BLaER1 treated with 17β-estradiol and CSF1 and Interleukin-3, amounts not matched to agents 10 nM and 100 nM (cell line): ENCODE data around the gene NMRAL1.

Experiments used
- H3K27ac ChIP-seq, 11 experiments: shearing (Covaris generic); formaldehyde crosslinking; 2 replicates each; pipeline ENCODE4 v1.8.1; 2022
- H3K27me3 ChIP-seq, 11 experiments: shearing (Covaris generic); formaldehyde crosslinking; 2 replicates each; pipeline ENCODE4 v1.8.1; 2022
- H3K36me3 ChIP-seq, 11 experiments: shearing (Covaris generic); formaldehyde crosslinking; 2 replicates each; pipeline ENCODE4 v1.8.1; 2022
- H3K4me1 ChIP-seq, 10 experiments: shearing (Covaris generic); formaldehyde crosslinking; 2 replicates each; pipeline ENCODE4 v1.8.1; 2022
- H3K4me2 ChIP-seq, 11 experiments: shearing (Covaris generic); formaldehyde crosslinking; 2 replicates each; pipeline ENCODE4 v1.8.1; 2022
- H3K4me3 ChIP-seq, 10 experiments: shearing (Covaris generic); formaldehyde crosslinking; 2 replicates each; pipeline ENCODE4 v1.8.1; 2022
- H3K9ac ChIP-seq, 11 experiments: shearing (Covaris generic); formaldehyde crosslinking; 2 replicates each; pipeline ENCODE4 v1.8.1; 2022
- H3K9me3 ChIP-seq, 11 experiments: shearing (Covaris generic); formaldehyde crosslinking; replicated peaks in 1 of 11; 2 replicates each; pipeline ENCODE4 v1.8.1; 2022
- H4K20me1 ChIP-seq, 11 experiments: shearing (Covaris generic); formaldehyde crosslinking; 2 replicates each; pipeline ENCODE4 v1.8.1; 2022
- Cebpa-rat ChIP-seq, 11 experiments: shearing (Covaris generic); IDR thresholded peaks; 2 replicates each; pipeline ENCODE4 v1.8.1; 2022

NMRAL1 gene

DNA sequence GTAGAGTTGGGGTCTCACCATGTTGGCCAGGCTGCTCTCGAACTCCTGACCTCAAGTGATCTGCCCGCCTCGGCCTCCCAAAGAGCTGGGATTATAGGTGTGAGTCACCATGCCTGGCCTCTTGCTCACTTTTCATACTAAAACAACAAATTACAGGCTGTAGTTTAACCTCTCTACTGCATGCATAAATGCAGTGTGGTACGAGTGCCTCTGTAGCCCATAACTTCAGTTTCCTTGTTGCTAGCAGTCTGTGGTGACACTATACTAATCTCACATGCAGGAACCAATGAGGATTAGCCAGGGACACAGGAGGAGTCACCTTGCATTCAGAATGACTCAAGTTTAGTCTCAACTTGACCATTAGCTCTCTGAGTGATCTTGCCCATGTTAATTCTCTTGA lies 21.9 kb upstream of the NMRAL1 start:
- no peak overlapping the region for H3K9ac ChIP-seq
- H3K27me3 ChIP-seq = no peaks in the 10 kb centered on the region
- H4K20me1 ChIP-seq = peaks cover 90 to 100% (median 99%) of the 10 kb centered on the region in 11 experiments
- H3K9me3 ChIP-seq = no peaks in the 10 kb centered on the region
- peaks cover 10 to 36% (median 17%) of the 10 kb centered on the region in 10 experiments for H3K4me1 ChIP-seq
- no peak overlapping the region for H3K4me2 ChIP-seq
- H3K27ac ChIP-seq = no peak overlapping the region
- no peak for TF ChIP-seq Cebpa-rat (IDR thresholded peaks at IDR 0.05)
- H3K4me3 ChIP-seq = no peak overlapping the region
- peaks cover 23 to 74% (median 47%) of the 10 kb centered on the region in 11 experiments for H3K36me3 ChIP-seq

- no peak for TF ChIP-seq Cebpa-rat (IDR thresholded peaks at IDR 0.05)
- Histone ChIP-seq H3K9ac (no peak overlapping the region), H3K4me1 (peaks cover 7 to 31% (median 17%) of the 10 kb centered on the region in 10 experiments), H3K27me3 (no peaks in the 10 kb centered on the region), H3K9me3 (no peaks in the 10 kb centered on the region), H4K20me1 (peaks cover 90 to 100% (median 99%) of the 10 kb centered on the region in 11 experiments), H3K27ac (no peak overlapping the region), H3K4me2 (no peak overlapping the region), H3K36me3 (peaks cover 28 to 80% (median 50%) of the 10 kb centered on the region in 11 experiments), H3K4me3 (no peak overlapping the region)
These were observed 21.3 kb upstream of the NMRAL1 start for GRCh38 chr16:4495766-4496165.

DNA sequence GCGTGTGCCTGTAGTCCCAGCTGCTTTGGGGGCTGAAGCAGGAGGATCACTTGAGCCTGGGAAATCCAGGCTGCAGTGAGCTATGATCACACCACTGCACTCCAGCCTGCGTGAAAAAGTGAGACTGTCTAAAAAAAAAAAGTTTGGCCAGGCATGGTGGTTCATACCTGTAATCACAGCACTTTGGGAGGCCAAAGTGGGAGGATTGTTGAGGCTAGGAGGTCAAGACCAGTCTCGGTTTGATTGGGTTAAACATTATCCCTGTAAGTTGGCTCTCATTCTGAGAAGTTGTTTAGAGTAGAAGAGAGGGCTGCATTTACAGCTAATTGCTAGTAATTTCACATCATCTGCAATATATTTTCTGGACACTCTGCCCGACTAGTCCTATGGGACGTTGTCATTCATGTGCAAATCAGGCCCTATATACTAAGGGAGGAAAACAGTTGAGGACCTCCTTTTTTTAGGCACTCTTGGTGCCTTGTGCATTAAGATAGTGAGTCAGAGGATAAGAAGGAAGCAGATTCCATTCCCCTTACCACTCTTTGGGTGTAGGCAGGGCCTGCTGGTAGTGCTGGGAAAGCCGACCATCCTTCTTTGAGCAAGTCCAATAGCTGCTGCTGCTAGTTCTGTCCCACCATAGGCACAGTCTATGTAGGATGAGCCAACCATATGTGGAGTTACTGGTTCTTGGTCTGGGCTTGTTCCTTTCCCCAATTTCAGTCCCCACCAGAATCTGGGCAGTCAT lies 20.5 kb upstream of the NMRAL1 start:
- no peak for TF ChIP-seq Cebpa-rat (IDR thresholded peaks at IDR 0.05)
- Histone ChIP-seq H3K27me3 (no peaks in the 10 kb centered on the region), H3K36me3 (peaks cover 34 to 86% (median 50%) of the 10 kb centered on the region in 11 experiments), H4K20me1 (peaks cover 89 to 100% (median 99%) of the 10 kb centered on the region in 11 experiments), H3K4me1 (peaks cover 0 to 26% (median 17%) of the 10 kb centered on the region in 10 experiments; a peak in 18 of 20 replicates), H3K4me3 (no peak overlapping the region), H3K4me2 (no peak overlapping the region; a peak in 1 of 22 replicates), H3K27ac (no peak overlapping the region), H3K9ac (no peak overlapping the region), H3K9me3 (no peaks in the 10 kb centered on the region)

- Histone ChIP-seq H3K27ac (no peak overlapping the region), H3K4me2 (no peak overlapping the region), H3K9ac (no peak overlapping the region), H3K4me3 (no peak overlapping the region), H3K27me3 (no peaks in the 10 kb centered on the region), H3K9me3 (no peaks in the 10 kb centered on the region), H4K20me1 (peaks cover 83 to 100% (median 99%) of the 10 kb centered on the region in 11 experiments; a peak in 21 of 22 replicates), H3K4me1 (peaks cover 23 to 42% (median 27%) of the 10 kb centered on the region in 10 experiments), H3K36me3 (peaks cover 41 to 78% (median 59%) of the 10 kb centered on the region in 11 experiments)
- TF ChIP-seq Cebpa-rat (IDR thresholded peaks at IDR 0.05) = no peak
These were observed 17.5 kb upstream of the NMRAL1 start for GRCh38 chr16:4491898-4492297.

DNA sequence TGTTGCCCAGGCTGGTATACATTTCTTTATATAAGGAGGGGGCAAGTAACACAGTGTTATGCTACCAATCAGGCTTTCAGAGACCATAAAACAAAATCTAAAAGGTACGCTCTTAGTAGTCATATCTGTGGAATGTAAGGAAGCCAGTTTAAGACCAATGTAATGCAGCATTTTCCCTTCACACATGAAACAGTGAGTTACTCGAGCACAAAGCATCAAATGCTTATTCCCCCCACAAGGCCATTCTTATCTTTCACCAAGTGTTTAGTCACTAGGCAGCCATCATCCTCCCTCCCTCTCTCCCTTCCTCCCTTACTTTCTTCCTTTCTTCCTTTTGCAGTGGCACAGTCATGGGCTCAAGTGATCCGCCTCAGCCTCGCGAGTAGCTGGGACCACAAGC lies 14.6 kb upstream of the NMRAL1 start:
- H3K4me3 ChIP-seq = no peak overlapping the region
- peaks cover 29 to 48% (median 36%) of the 10 kb centered on the region in 10 experiments for H3K4me1 ChIP-seq
- peaks cover 66 to 100% (median 91%) of the 10 kb centered on the region in 11 experiments; a peak in 21 of 22 replicates for H4K20me1 ChIP-seq
- peak overlapping the region in 6 of 11 experiments; percentile 3 to 34 (median 10); a peak in 2 of 22 replicates for H3K9ac ChIP-seq
- no peaks in the 10 kb centered on the region for H3K9me3 ChIP-seq
- peak overlapping the region in 8 of 11 experiments; percentile 2 to 53 (median 41); a peak in 8 of 22 replicates for H3K27ac ChIP-seq
- H3K27me3 ChIP-seq = no peaks in the 10 kb centered on the region
- H3K36me3 ChIP-seq = peaks cover 53 to 84% (median 75%) of the 10 kb centered on the region in 11 experiments
- H3K4me2 ChIP-seq = peak overlapping the region; percentile 58 to 80 (median 71)
- TF ChIP-seq Cebpa-rat (IDR thresholded peaks at IDR 0.05) = no peak

DNA sequence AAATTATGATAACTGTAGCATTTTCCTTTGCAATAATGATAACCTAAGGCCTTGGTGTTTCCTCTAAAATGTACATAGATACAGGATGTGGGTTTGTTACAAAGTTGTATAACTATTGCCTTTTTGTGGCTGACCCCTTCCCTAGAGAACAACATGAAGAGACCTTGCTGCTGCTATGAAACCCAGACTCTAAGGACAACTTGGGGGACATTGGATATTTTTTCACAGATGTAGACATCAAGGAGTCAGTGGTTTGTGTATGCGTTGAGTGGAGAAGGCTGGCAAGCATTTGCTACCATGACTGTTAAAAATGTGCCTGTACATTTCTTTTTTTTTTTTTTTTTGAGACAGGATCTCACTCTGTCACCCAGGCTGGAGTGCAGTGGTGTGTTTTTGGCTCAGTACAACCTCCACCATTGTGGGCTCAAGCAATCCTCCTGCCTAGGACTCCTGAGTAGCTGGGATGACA lies 14.1 kb upstream of the NMRAL1 start:
- Histone ChIP-seq H3K9me3 (no peaks in the 10 kb centered on the region), H3K4me1 (peaks cover 29 to 48% (median 36%) of the 10 kb centered on the region in 10 experiments), H3K36me3 (peaks cover 55 to 87% (median 77%) of the 10 kb centered on the region in 11 experiments), H3K4me2 (peak overlapping the region; percentile 58 to 80 (median 71)), H4K20me1 (peaks cover 66 to 99% (median 89%) of the 10 kb centered on the region in 11 experiments; a peak in 21 of 22 replicates), H3K27ac (peak overlapping the region in 8 of 11 experiments; percentile 2 to 53 (median 41); a peak in 13 of 22 replicates), H3K9ac (peak overlapping the region in 7 of 11 experiments; percentile 3 to 34 (median 13); a peak in 4 of 22 replicates), H3K27me3 (no peaks in the 10 kb centered on the region), H3K4me3 (no peak overlapping the region)
- no peak for TF ChIP-seq Cebpa-rat (IDR thresholded peaks at IDR 0.05)

- TF ChIP-seq Cebpa-rat (IDR thresholded peaks at IDR 0.05) = no peak
- Histone ChIP-seq H3K27ac (peak overlapping the region in 7 of 11 experiments; percentile 4 to 53 (median 38); a peak in 11 of 22 replicates), H3K9ac (peak overlapping the region in 3 of 11 experiments; percentile 26 to 34 (median 30); a peak in 2 of 22 replicates), H3K9me3 (no peaks in the 10 kb centered on the region), H3K27me3 (no peaks in the 10 kb centered on the region), H3K4me1 (peaks cover 29 to 48% (median 36%) of the 10 kb centered on the region in 10 experiments), H4K20me1 (peaks cover 61 to 99% (median 89%) of the 10 kb centered on the region in 11 experiments; a peak in 21 of 22 replicates), H3K4me2 (peak overlapping the region; percentile 58 to 80 (median 71); a peak in 21 of 22 replicates), H3K4me3 (no peak overlapping the region), H3K36me3 (peaks cover 60 to 87% (median 77%) of the 10 kb centered on the region in 11 experiments)
These were observed 13.6 kb upstream of the NMRAL1 start for GRCh38 chr16:4487955-4488498.

- H3K9ac ChIP-seq = peak overlapping the region in 2 of 11 experiments; percentile 17 to 34; a peak in 2 of 22 replicates
- no peaks in the 10 kb centered on the region for H3K9me3 ChIP-seq
- peaks cover 29 to 53% (median 42%) of the 10 kb centered on the region in 10 experiments for H3K4me1 ChIP-seq
- TF ChIP-seq Cebpa-rat (IDR thresholded peaks at IDR 0.05) = no peak
- no peaks in the 10 kb centered on the region for H3K27me3 ChIP-seq
- peak overlapping the region in 1 of 11 experiments; percentile 44; a peak in 2 of 22 replicates for H3K27ac ChIP-seq
- H3K4me3 ChIP-seq = no peak overlapping the region
- peak overlapping the region in 6 of 11 experiments; percentile 58 to 75 (median 66); a peak in 10 of 22 replicates for H3K4me2 ChIP-seq
- peaks cover 48 to 80% (median 63%) of the 10 kb centered on the region in 11 experiments for H3K36me3 ChIP-seq
- H4K20me1 ChIP-seq = peaks cover 63 to 99% (median 89%) of the 10 kb centered on the region in 11 experiments; a peak in 21 of 22 replicates
These were observed 11.9 kb upstream of the NMRAL1 start for GRCh38 chr16:4486126-4486893.
